GM12874 (cell line): ENCODE data around the gene USP17L25.
"Not testable (repeated sequence)": the region's sequence is repeated elsewhere in the genome, so short reads cannot be mapped to it uniquely, and the experiment has no call there.

Experiments
- CTCF ChIP-seq: IDR thresholded peaks from 2 replicates; pipeline ENCODE4 v1.5.1; 2011; ENCODE audit warnings: low read depth, mild to moderate bottlenecking, control low read depth, low read length, moderate library complexity; ENCODE audit not compliant: insufficient read depth

USP17L25 gene

GRCh38 chr4:9362829-9363228 is 33.1 kb downstream of the USP17L25 start, which contains the start of gene USP17L30:
Gene USP17L30 (plus strand): TSS chr4:9363129. CDS start chr4:9363129, 0 bp downstream.
- TF ChIP-seq CTCF, result not testable (repeated sequence)
